Pulmonary artery endothelial cell (primary cell): ENCODE results near the gene BHLHA9. TPM values are rescaled to one million over a fixed set of nuclear protein-coding genes. Genes with fewer than 3 reads are reported as not detected.
"Not testable (repeated sequence)": the region's sequence is repeated elsewhere in the genome, so short reads cannot be mapped to it uniquely, and the experiment has no call there.

Experiments
- DNase-seq: peaks from one replicate; pipeline ENCODE4 v3.0.0-alpha.2; 2011; ENCODE audit warnings: low read depth, low spot score
- total RNA-seq: library from RNA; depleted of rRNA; stranded (reverse); fragments of >200 nt; gene quantifications from 2 replicates; pipeline ENCODE4 v1.2.3, GENCODE V29; 2014

BHLHA9 gene
- total RNA-seq, 1 donor from 2014 or later = not detected

DNA sequence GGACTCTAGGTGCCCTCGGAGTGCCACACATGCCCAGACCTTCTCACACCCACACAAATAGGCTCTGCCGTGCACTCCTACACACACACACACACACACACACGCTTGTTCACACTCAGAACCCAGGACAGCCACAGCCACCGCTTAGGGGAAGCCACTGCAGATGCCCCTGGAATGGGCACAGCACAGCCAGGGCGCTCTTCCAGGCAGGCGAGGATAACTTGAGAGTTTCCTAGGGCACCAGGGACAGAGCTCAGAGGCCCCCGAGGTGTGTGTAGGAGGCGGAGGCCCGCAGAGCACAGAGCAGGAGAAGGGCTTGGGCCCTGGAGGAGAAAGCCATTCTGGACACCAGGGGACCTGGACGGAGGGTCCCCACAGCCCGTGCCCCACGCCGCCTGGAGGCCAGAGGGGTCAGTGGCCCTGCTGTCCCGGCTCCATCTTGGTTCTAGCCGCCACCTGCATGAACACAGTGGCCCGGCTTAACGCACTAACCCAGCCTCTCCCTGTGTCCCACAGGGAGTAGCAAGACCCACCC lies 30.2 kb downstream of the BHLHA9 start:
- DNase-seq = no peak

DNA sequence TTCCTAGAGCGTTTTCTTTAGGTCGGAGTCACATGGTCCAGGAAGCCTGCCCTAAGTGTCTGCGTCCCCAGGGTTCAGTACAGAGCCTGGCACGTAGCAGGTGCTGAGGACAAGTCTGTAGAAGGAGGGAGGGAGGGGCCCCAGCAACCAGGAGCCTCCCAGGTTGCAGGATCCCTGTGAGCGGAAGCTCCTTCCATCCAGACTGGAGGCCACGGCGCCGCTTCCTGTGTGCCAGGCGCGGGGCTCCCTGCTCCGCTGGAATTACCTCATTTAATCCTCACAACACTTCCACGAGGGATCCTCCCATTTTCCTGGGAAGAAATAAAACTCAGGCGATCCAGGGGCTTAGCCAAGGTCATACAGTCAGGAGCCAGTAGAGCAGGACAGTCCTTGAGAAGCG lies 31.3 kb downstream of the BHLHA9 start:
- DNase-seq = no peak

DNA sequence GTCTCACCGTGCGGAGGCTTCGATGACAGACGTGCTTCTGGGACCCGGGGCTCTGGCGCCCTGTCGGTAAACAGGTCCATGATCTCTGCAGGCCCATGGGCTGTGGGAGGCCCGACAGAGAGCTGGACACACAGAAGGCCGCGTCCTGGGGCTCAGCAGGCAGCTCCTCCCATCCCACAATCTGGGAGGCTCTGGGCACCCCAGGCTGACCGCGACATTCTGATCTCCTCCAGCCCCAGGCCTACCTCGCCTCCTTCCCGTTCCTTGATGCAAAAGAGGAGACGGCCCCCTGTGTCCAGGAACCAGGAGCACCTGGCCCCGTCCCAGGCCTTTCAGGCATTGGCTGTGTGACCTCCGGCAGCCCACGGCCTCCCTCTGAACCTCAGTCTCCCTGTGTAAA lies 32.5 kb downstream of the BHLHA9 start:
- no peak for DNase-seq

DNA sequence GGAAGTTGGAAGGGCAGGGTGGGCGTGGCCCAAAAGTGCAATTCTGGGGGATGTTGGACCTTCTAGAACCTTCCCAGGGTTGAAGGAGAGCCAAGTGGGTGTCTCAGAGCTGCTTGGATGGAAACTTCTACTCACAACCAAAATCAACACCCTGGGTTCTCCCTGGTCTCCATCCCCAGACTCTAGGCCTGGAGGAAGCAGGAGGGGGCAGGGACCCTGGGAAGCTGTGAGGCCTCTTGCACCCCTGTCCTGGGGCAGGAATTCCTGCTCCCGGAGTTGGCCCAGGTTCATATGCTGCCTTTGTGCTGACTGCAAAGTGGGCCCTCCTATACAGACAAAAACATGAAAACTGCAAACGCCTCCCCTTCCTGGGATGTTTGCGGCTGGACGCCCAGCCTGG lies 34.3 kb downstream of the BHLHA9 start:
- DNase-seq = no peak

DNA sequence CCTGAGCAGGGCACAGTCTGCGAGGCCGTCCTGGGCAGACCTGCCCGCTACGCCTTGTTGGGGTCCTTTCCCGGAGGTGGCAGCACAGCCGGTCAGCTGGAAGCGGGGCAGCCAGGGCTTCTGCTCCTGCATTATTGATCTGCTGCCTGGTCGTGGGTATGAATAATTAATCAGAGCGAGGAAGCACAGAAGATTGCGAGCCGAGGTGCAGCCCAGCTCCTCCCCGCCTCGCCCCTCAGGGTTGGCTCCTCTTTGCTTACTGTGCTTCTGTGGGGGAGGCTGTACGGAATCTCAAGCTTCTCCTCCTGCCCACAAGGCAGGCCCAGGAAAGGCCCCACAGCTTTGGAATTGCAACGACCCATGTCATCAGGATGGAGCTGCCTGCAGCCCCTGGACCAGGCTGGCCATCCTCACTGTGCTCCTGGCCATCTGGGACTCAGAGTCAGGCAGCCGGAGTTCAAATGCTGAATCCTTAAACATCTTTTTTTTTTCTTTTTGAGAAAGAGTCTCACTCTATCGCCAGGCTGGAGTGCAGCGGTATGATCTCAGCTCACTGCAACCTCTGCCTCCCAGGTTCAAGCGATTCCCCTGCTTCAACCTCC lies 34.8 kb downstream of the BHLHA9 start:
- DNase-seq = no peak

DNA sequence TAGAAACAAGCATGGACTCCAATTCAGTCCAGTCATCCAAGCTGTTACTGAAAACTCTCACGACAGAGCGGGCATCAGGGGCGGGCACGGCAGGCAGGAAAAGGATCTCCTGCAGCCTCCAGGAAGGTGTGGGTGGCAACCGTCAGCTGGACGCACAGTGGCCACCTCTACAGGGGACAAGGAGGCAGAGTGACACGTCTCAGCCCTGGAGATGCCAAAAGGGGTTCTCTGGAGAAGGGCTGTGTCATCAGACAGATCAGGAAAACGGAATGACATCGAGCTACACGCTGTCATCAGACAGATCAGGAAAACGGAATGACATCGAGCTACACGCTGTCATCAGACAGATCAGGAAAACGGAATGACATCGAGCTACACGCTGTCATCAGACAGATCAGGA lies 37.6 kb downstream of the BHLHA9 start:
- not testable (repeated sequence) for DNase-seq

DNA sequence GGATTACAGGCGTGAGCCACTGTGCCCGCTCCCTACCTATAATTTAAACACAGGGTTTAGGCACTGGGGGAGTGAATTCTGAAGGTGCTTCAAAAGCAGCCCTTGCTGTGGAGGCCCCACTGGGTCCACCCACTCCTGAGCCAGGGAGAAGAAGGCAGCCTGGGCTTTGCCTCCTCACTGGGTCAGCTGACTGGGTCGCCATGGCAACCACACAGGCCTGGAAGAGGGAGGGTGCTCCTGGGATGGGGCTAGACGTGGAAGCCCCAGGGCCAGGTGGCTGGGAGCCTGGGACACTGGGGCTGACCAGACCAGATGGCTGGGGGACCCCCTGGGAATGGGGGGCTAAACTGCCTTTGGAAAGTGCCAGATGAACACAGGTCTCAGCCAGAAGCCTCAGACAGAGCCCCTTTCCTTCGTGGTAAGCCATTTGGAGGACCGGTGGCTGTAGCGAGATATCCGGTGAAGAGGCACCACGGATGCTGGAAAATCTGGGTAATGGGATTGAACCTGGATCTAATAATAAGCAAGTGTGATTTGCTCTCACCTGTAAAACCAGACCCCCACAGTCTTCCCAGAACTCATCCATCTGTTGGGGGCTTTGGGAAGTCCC lies 42.1 kb downstream of the BHLHA9 start:
- no peak for DNase-seq

DNA sequence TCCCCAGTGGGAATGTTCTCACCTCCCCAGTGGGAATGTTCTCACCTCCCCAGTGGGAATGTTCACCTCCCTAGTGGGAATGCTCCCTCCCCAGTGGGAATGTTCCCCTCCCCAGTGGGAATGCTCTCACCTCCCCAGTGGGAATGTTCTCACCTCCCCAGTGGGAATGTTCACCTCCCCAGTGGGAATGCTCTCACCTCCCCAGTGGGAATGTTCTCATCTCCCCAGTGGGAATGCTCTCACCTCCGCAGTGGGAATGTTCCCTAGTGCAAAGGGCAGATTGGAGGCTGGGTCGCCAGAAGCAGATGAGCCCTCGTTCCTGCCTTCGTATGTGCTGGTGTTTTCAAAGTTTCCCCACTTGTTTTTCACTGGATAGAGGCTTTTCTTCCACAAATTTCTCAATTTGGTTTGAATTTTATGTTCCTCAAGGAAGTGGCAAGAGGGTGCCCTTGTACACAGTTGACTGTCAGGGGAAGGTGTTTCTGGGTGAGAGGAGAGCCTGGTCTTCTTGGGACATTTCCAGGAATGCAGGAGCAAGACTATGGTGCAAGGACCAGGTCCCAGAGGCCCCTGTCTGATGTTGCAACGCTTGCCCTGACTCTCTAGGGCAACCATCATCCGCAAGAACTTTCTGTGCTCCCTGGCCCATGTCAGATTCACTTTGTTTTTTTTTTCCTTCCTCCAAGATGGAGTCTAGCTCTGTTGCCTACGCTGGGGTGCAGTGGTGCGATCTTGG lies 43.2 kb downstream of the BHLHA9 start:
- DNase-seq = no peak

DNA sequence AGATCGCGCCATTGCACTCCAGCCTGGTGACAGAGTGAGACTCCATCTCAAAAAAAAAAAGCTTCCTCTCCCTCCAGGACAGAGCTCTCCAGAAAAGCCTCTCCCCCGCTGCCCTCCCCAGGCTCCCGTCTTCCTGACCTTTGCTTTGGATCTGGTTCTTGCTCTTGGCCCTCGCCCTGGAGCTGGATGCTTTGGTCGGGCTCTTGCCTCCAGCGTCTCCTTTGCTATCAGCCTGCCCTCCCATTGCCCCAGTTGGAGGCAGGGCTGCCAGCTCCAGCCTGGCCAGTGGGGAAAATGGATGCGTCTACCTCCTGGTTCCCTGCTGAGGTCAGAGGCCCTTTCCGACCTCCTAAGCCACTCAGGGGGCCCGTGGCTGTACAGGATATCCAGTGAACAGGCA lies 45.2 kb downstream of the BHLHA9 start:
- no peak for DNase-seq

DNA sequence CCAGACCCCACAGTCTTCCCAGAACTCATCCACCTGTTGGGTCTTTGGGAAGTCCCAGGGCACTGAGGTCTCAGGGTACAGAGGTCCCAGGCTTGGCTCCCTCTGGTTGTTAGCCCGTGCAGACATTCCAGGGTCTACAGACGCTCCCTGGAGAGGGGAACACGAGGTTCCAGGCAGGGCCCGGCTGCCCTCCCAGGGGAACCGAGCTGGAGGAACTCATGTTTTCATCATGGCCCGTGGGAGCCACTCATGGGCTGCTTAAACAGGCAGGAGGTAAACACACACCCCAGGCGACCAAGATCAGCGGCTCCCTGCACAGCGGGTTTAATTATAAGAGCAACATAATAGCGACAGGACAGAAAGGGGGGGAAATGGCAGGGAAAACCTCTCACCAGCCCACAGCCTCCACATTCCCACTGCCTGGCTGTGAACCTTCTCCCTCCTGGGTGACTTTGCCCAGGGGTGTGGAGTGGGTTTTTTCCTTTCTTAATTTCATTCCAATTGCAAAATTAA lies 45.7 kb downstream of the BHLHA9 start:
- no peak for DNase-seq

Other genes with a start within 250 kb of the BHLHA9 start
- gene ABR, start 90.5 kb upstream of the BHLHA9 start, total RNA-seq = 56.6 and 57.8 TPM in 2 replicates
- gene TRARG1, start 9.2 kb downstream of the BHLHA9 start, total RNA-seq = not detected in 2 replicates
- gene YWHAE, start 129.8 kb downstream of the BHLHA9 start, total RNA-seq = 487 and 687 TPM in 2 replicates
- gene CRK, start 185.8 kb downstream of the BHLHA9 start, total RNA-seq = 158 and 171 TPM in 2 replicates
- gene MYO1C, start 222.2 kb downstream of the BHLHA9 start, total RNA-seq = 211 and 252 TPM in 2 replicates
- 51.5 and 54.3 TPM in 2 replicates for gene INPP5K, start 246.2 kb downstream of the BHLHA9 start, total RNA-seq